ENCODE measurements around the gene HLA-DOA.

HLA-DOA gene

GRCh38 chr6:32977272-32977952, 32.0 kb downstream of the HLA-DOA start:
- no peak for TF ChIP-seq CTCF (conservative IDR thresholded peaks at IDR 0.05; ENCODE audit: low read depth)
- CTCF ChIA-PET: interaction anchor here (0.7 kb wide), 2 partner anchors 271 to 1819 kb away, joined by 3 to 4 read pairs; partner anchors contain the start of gene TCF19
- POLR2A ChIA-PET (ENCODE audit: low non-redundant PET): no interaction called here
- DNase-seq (ENCODE audit: low spot score): no peak
- no peak overlapping the region for H3K27ac ChIP-seq

GRCh38 chr6:32976334-32977069, 32.9 kb downstream of the HLA-DOA start:
- CTCF ChIA-PET: interaction anchor here (0.7 to 1.3 kb wide), 2 partner anchors 8 to 781 kb away, joined by 3 to 4 read pairs; no protein-coding TSS in a partner anchor
- POLR2A ChIA-PET (ENCODE audit: low non-redundant PET): no interaction called here

GRCh38 chr6:32975886-32976285, 33.5 kb downstream of the HLA-DOA start:
- no peak for TF ChIP-seq CTCF (conservative IDR thresholded peaks at IDR 0.05; ENCODE audit: low read depth)
- ChIA-PET POLR2A (ENCODE audit: low non-redundant PET) (no interaction called here), CTCF (interaction anchor here (0.7 to 1.3 kb wide), 2 partner anchors 9 to 780 kb away, joined by 3 to 4 read pairs; no protein-coding TSS in a partner anchor)
- peak overlapping the region; percentile 33 for H3K27ac ChIP-seq
- DNase-seq (ENCODE audit: low spot score): no peak

More at GRCh38 chr6:32976334-32977069, 32.9 kb downstream of the HLA-DOA start:
- peak overlapping the region; percentile 33 for H3K27ac ChIP-seq
- TF ChIP-seq CTCF (conservative IDR thresholded peaks at IDR 0.05; ENCODE audit: low read depth): no peak
- no peak for DNase-seq (ENCODE audit: low spot score)

- DNase-seq (ENCODE audit: low spot score): no peak
- no peak for TF ChIP-seq CTCF (conservative IDR thresholded peaks at IDR 0.05; ENCODE audit: low read depth)
- H3K27ac ChIP-seq: peak overlapping the region; percentile 53
- POLR2A ChIA-PET (ENCODE audit: low non-redundant PET): interaction anchor here (0.5 to 0.8 kb wide), 3 partner anchors 9 to 275 kb away, joined by 3 to 5 read pairs (median 4); no protein-coding TSS in a partner anchor
- CTCF ChIA-PET: interaction anchor here (0.6 to 1.3 kb wide), 3 partner anchors 10 to 41 kb away, joined by 3 to 8 read pairs (median 4); no protein-coding TSS in a partner anchor
Observed at GRCh38 chr6:32974541-32975308, 34.7 kb downstream of the HLA-DOA start.

- H3K27ac ChIP-seq: no peak overlapping the region
- no peak for DNase-seq (ENCODE audit: low spot score)
- TF ChIP-seq CTCF (conservative IDR thresholded peaks at IDR 0.05; ENCODE audit: low read depth): no peak
- POLR2A ChIA-PET (ENCODE audit: low non-redundant PET): interaction anchor here (0.5 to 0.8 kb wide), 3 partner anchors 8 to 276 kb away, joined by 3 to 5 read pairs (median 4); no protein-coding TSS in a partner anchor
- CTCF ChIA-PET: interaction anchor here (1.2 kb wide), 1 partner anchor 11 kb away, joined by 8 read pairs; no protein-coding TSS in a partner anchor
Observed at GRCh38 chr6:32974016-32974333, 35.4 kb downstream of the HLA-DOA start.

Data from RWPE1 (cell line).